H1 (cell line): ENCODE results near the gene DAPK3. TPM values are rescaled to one million over a fixed set of nuclear protein-coding genes. Genes with fewer than 3 reads are reported as not detected.

ENCODE experiments used
- BCL11A ChIP-seq, 2 experiments: IDR thresholded peaks; one replicate each; pipeline ENCODE4 v1.6.1; 2011; ENCODE audit warnings: low read depth in 2 of 2, low read length in 2 of 2, mild to moderate bottlenecking in 2 of 2
- CHD7 ChIP-seq: fragments of 300-600 bp; sonication (generic); IDR thresholded peaks from 2 replicates; pipeline ENCODE4 v1.7.1; 2012; ENCODE audit warnings: low read length, moderate library complexity, mild to moderate bottlenecking, inconsistent platforms; ENCODE audit not compliant: insufficient replicate concordance
- EGR1 ChIP-seq: IDR thresholded peaks from 2 replicates; pipeline ENCODE4 v1.6.1; 2011; ENCODE audit warnings: low read depth, low read length, borderline replicate concordance
- HDAC2 ChIP-seq, 2 experiments: fragments of 300-600 bp in 1 of 2; sonication (generic) in 1 of 2; IDR thresholded peaks; 2 replicates each; pipeline ENCODE4 v1.6.1; 2011 to 2012; ENCODE audit warnings: low read depth in 2 of 2, low read length in 2 of 2, mild to moderate bottlenecking in 2 of 2, moderate library complexity in 2 of 2, borderline replicate concordance in 1 of 2, inconsistent platforms in 1 of 2
- KDM4A ChIP-seq: IDR thresholded peaks from one replicate; pipeline ENCODE4 v1.7.1; 2012; ENCODE audit warnings: low read depth, mild to moderate bottlenecking, moderate library complexity, low read length, inconsistent platforms; ENCODE audit not compliant: severe bottlenecking
- RNF2 ChIP-seq: fragments of 200-900, 300-1000 bp; sonication (generic); IDR thresholded peaks from 2 replicates; pipeline ENCODE4 v1.7.1; 2016; ENCODE audit warnings: borderline replicate concordance, low read depth, mild to moderate bottlenecking, antibody characterized with exemption, low read length; ENCODE audit not compliant: poor library complexity, severe bottlenecking; ENCODE audit errors: missing control alignments
- RXRA ChIP-seq: IDR thresholded peaks from 2 replicates; pipeline ENCODE4 v1.6.1; 2011; ENCODE audit warnings: low read depth, mild to moderate bottlenecking, low read length, moderate library complexity; ENCODE audit not compliant: insufficient read depth
- ZNF274 ChIP-seq: IDR thresholded peaks from 2 replicates; pipeline ENCODE4 v1.7.0; 2012; ENCODE audit warnings: low read length, borderline replicate concordance; ENCODE audit errors: extremely low read depth
- polyA plus RNA-seq, 7 experiments: library from polyadenylated mRNA; depleted of rRNA in 3 of 7; stranded (reverse) in 5 of 7; unstranded in 2 of 7; fragments of >200 nt in 5 of 7; fragments of 200-250 nt in 2 of 7; gene quantifications; 1 replicate in 5 of 7; 2 replicates in 1 of 7; 4 replicates in 1 of 7; pipeline versions ENCODE4 v1.2.1 to v1.2.3, GENCODE V29; 2011 to 2013; ENCODE audit warnings: missing spikeins in 2 of 7, mixed read lengths in 2 of 7
- total RNA-seq: library from RNA; stranded (reverse); fragmentation: NEBNext Ultra II Directional; extraction: Animal tissue kit (Norgen Biotek cat#: 25700); gene quantifications from 2 replicates; pipeline ENCODE4 v1.2.1, GENCODE V29; 2021

Gene DAPK3
- total and polyA plus RNA-seq, 2 of the 8 experiments (the other 6 are each of a cell fraction or from before 2014, with no cell fraction given): 53.2 to 78.1 TPM

GRCh38 chr19:3964256-3965194 lies 6.4 kb downstream of the DAPK3 start (continued):
- no peak for TF ChIP-seq HDAC2 (IDR thresholded peaks at IDR 0.05; ENCODE audit: borderline replicate concordance in 1 of 2, low read depth in 2 of 2, low read length in 2 of 2)
- no peak for TF ChIP-seq BCL11A (IDR thresholded peaks at IDR 0.05; ENCODE audit: low read depth in 2 of 2, low read length in 2 of 2)
- no peak for TF ChIP-seq EGR1
- no peak for TF ChIP-seq RXRA
- no peak for TF ChIP-seq KDM4A
- no peak for TF ChIP-seq ZNF274
- TF ChIP-seq RNF2: no peak
- TF ChIP-seq CHD7: no peak
